ENCODE data around the gene DGKZ.

The DGKZ gene

DNA sequence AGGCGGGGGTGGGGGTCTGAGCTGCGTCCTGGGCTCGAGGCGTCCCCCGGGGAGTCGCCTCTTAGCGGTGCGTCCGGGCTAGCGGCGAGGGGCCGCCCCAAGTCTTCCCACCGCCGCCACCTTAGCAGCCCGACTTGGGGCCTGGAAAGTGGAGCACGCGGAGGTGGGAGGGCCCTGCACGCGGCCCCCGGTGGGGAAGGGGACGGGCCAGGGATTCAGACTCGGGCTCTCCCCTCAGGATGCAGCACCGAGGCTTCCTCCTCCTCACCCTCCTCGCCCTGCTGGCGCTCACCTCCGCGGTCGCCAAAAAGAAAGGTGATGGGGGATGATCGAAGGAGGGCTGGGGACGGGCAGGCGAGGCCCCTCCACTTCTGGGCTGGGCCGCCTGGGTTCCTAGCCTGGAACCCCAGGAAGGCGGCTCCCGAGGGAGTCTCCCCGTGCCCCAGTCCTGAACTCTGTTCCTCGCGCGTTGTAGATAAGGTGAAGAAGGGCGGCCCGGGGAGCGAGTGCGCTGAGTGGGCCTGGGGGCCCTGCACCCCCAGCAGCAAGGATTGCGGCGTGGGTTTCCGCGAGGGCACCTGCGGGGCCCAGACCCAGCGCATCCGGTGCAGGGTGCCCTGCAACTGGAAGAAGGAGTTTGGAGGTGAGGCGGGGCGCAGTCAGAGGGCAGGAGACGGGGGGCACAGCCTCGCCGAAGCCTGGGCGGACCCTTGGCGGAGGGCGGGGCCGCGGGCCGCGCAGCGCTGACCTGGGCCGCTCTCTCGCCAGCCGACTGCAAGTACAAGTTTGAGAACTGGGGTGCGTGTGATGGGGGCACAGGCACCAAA lies 34.8 kb downstream of the DGKZ start:
- DNase-seq, result no peak

DNA sequence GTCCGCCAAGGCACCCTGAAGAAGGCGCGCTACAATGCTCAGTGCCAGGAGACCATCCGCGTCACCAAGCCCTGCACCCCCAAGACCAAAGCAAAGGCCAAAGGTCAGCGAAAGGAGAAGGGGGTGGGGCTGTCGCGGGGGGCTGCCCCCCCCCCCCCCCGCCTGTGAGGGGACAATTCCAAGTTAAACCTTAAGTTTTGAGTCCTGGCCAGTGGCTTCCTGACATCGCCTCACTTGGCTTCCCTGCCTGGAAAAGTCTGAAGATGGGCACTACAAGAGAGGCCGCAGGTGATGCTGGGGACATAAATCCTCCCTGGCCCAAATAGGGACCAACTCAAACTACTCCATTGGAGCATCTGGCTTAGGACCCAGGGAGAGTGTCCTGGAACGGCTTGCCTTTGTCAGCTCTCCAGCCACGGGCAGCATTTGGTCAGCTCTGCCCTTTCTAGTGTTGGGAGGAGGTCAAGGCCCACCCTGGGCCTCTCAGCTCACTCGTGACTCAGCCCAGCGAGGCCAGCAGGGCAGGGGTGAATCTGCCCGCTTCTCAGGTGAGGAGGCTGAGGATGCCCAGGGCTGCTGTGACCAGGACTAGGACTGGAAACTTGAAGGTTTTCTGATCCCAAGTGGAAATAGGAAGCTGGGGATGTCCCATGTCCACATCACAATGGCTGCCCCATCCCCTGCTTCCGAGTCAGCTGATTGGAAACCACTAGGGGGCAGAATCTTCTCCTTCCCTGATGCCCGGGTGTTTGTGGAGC lies 35.6 kb downstream of the DGKZ start:
- DNase-seq, result no peak

DNA sequence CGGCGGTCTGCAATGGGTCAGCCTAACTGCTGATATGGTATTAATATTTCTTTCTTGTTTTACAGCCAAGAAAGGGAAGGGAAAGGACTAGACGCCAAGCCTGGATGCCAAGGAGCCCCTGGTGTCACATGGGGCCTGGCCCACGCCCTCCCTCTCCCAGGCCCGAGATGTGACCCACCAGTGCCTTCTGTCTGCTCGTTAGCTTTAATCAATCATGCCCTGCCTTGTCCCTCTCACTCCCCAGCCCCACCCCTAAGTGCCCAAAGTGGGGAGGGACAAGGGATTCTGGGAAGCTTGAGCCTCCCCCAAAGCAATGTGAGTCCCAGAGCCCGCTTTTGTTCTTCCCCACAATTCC lies 36.1 kb downstream of the DGKZ start:
- no peak for DNase-seq

DNA sequence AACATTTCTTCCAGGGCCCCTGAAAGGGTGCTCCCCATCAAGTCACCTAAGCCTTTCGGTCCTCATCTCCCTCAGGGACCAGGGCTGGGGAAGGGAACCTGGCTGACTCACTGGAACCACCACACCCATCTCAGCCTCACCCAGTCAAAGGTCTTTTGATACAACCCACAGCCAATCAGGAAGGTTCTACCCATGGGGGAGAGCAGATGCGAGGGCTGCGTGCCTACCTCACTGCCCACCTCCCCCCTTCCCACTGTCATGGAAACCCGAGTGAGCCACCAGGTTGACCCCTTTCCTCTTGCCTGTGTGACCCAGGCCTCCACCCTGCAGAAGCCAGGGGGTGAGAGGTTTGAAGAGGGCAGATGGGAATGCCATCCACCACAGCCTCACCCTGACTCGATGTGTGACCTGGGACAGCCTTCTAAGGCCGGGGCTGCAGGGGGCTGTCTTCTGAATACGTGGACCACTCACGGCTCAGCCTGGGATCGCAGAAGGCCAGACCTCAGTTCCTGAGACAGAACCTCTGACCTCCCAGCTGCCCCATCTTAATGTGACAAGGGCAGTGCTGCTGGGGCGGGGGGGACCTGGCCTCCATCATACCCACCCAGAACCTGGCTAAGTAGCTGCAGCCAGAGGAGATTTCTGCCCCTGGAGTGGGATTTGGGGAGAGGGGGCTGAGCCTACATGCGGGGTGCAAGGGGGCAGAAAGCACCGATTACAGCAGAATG lies 36.9 kb downstream of the DGKZ start:
- DNase-seq, result no peak

DNA sequence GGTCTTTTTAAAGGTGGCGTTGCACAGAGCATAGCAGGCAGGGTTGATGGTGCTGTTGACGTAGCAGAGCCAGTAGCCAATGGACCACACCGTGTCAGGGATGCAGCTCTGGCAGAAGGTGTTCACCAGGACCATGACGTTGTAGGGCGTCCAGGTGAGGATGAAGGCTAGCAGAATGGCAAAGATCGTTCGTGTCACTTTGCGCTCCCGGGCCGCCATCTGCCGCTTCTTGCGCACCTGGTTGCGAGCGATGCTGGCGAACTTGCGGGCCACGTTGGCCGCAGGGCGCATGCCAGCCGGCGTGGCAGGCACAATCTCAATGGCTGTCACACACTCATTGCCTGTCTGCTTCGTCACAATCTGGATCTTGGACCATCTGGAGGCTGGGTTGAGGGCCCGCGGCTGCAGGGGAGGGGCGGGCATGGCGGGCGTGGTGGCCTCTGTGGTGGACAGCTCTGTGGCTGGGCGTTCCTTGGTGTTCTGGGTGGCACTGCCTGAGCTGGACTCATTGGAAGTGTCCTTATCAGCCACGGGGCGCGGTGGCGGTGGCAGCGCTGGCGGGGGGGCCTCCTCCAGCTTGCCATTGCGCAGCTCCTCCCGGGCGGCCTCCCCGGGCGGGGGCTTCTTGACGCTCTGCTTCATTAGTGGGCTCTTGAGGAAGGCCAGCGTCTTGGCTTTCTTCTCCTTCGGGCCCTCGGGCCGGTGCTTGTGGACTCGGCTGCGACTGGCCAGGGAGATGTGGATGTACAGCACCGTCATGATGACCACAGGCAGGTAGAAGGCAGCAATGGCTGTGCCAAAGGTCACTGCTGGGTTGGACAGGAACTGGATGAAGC lies 38.1 kb downstream of the DGKZ start:
- no peak for DNase-seq

DNA sequence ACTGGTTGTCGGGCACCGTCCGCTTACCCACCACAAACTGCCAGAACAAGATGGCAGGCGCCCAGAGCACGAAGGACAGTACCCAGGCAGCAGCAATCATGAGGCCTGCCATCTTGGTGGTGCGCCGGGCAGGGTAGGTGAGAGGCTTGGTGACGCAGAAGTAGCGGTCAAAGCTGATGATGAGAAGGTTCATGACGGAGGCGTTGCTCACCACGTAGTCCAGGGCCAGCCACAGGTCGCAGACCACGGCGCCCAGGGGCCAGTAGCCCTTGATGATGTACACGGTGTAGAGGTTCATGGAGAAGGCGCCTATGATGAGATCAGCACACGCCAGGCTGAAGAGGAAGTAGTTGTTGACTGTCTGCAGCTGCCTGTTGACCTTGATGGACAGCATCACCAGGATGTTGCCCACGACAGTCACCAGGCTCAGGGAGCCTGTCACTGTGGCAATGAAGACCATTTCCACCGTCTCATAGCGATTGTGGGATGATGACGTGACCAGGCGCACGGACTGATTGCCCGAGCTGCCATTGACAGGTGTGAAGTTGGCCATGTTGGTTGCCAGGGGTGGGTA lies 38.8 kb downstream of the DGKZ start:
- no peak for DNase-seq

DNA sequence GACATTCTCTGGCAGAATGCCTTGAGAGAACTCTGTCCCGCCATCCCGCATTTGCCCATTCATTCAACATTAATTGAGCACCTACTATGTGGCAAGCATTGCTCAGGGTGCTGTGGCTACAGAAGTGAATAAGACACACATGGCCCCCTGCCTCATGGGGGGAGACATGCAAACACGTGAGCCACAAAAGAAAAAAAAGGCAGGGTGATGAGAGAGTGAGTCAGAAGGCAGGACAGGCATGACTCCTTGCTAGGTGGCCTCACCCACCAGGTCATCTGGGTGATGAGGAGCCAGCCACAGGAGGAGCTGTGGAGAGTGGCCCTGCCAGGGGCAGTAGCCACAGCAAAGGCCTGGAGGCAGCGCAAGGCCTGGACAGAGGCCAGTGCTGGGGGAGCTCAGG lies 39.4 kb downstream of the DGKZ start:
- DNase-seq, result no peak

DNA sequence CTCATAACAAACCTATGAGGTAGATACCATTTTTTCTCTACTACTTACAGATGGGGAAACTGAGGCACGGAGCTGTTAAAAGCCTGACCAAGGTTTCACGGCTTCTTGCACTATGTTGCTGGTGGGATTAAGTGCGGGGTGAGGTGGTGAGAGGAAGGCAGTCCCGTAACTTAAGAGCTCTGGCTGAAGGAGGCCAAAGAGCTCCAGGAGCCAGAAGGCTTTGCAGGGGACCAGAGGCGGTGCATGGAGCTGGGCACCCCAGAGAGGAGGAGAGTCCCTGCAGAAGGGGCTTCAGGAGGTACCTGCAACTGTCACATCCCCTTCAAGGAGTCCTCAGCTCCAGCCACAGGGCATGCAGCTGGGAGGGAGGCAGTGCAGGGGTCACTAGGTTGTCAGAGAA lies 40.2 kb downstream of the DGKZ start:
- no peak for DNase-seq

DNA sequence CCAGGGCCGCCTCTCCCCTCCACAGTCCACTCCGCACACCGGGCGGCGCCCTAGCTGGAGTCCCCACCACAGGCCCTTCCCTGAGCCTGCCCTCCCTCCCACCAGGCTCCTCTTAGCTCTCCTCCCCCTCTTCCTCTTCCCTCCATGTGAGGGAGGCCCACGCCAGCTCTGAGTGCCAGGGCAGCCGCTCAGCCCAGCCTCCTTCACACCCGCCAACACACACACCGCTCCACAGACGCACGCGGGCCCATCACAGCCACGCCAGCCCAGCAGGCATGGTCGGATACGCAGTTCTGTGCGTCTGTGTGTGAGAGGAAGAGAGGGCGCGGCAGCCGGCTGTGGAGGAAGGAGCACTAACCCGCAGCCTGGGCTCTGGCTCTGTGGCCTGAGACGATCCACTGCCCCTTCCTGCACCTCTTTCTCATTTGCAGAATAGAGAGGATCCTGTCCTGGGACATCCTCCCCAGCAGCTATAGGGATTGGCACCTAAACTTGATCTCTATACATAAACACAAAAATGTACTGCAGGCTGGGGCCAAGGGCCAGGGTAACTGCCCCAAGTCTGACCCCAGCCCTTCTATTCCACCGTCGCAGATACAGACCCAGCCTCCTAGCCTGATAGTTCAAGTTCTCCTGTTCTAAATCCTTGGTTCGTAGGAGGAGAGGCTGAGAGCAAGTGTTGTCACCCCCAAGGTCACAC lies 40.8 kb downstream of the DGKZ start:
- no peak for DNase-seq

DNA sequence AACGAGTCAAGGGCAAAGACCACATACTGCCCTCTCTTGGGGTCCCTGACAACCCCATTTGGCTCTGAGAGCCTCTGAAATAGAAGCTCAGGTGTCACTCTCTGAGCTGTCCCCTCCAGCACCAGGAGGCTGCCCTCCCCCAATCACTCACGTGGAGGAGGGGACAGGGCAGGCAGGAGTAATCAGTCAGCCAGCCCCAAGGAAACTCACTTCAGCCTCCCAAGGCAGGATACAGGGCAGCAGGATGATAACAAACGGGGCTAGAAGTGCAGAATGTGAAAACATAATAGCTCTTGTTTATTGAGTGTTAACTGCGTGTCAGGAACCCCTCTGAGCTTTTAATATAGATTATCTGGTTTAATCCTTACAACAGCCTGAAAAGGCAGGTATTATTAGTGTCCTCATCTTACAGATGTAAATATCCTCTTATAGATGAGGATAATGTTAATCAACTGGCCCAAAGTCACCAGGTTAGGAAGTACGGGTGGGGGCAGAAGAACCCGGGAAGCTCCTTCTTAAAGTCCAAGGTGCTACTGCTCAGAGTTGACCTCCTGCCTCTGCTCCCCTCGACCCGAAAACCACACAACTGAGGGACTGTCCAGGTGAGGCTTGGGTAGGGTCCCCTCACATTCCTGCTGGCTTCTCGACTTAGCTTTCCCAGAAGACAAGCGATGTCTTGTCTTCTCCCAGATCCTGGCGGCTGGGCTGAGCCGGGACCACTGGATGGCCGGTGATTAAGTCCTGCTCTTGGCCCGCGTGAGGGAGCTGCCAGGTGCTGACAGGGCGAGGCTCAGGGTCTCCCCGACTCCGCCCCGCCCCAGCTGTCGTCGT lies 41.6 kb downstream of the DGKZ start:
- no peak for DNase-seq

DNA sequence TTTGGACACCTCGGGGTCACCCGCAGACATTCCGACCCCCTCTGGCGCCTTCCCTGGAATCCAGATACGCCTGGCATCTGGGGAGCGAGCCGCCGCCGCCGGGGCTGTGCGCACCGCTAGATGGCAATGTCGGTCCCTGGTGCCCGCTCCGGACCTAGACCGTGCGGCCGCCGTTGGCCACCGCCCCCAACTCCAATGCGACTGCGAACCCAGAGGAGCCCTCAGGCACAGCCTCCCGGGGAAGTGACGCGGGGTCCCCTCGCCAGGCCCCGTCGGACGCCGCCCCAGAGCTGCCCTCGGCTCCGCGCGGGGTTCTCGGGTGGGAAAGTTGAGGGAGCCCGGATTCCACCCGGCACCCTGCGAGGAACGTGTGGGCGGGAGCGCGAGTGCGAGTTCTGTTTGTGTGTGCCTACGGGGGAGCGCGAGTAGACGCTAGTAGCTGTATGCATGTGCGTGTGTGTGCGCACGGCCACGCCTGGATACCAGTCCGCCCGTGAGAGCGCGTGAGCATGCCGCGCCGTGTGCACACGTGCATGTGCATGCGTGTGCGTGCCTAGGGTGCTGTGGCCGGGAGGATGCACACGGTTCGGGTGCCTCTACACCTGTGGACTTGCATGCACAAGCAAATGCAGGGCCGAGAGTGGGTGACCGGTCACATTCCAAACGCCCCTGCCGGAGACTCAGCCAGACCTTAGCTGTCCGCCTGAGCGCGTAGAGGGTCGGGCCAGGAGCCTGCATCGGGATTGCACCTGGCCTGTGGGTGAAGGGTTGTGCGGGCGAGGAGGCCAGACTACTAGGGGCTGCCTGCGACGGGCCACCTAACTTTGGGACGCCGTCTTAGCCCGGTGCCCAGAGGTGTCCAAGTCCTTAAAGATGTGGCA lies 42.4 kb downstream of the DGKZ start:
- no peak for DNase-seq

DNA sequence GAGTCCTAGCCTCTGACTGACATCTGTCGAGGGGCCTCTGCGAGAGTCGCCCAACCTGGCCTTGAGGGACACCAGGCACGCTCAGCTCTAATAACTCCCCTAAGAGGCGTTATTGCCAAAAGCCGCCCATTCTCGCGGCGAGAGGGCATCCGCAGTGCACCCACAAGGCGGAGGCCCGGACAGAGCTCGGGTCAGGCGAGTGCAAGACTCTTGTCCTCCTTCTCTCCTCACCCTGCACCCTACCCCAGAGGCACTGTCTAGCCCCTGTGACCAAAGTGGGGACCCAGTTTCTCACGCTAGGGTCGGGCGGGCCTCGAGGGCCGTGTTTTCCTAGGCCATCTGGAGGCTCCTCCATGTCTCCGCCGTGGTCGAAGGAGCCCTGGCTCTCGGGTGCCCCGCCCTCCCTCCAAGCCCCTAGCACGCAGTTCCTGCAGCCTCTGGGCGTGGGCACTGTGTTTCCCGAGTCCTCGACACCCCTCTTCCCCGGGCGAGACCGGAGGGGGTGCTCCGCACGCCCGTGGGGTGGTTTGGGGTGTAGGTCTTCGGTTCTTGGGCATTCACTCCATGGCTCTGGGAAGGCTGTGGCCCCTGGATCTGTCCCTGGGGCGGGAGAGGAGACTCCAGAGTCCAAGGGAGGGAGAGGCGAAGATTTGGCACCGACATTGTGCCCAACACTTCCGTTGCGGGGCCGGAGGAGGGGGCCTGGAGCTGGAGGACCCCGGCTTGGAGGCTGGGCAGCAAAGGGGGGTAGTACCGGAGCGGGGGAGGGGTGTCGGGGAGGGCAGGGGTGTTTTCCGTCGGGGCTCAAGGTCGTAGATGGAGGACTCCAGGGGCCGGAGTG lies 43.3 kb downstream of the DGKZ start:
- DNase-seq, result no peak

DNA sequence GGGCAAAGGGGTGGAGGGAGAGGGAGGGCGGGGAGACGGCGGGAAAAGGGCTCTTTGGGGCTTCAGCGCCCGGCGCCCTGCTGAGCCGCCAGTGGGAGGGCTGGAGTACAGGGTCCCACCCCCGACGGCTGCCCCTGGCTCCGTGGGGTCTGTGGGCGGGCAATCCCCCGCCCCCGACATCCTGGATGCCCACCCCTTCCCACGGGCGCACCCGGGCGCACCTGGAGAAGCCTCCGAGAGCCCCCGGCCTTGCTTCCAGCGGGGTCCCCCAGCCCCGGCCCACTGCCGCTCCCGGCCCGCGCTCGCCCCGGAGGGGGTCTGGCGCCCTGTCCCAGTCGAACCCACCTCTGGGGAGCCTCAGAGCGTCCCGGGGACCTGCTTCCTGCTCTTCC lies 43.9 kb downstream of the DGKZ start:
- no peak for DNase-seq

DNA sequence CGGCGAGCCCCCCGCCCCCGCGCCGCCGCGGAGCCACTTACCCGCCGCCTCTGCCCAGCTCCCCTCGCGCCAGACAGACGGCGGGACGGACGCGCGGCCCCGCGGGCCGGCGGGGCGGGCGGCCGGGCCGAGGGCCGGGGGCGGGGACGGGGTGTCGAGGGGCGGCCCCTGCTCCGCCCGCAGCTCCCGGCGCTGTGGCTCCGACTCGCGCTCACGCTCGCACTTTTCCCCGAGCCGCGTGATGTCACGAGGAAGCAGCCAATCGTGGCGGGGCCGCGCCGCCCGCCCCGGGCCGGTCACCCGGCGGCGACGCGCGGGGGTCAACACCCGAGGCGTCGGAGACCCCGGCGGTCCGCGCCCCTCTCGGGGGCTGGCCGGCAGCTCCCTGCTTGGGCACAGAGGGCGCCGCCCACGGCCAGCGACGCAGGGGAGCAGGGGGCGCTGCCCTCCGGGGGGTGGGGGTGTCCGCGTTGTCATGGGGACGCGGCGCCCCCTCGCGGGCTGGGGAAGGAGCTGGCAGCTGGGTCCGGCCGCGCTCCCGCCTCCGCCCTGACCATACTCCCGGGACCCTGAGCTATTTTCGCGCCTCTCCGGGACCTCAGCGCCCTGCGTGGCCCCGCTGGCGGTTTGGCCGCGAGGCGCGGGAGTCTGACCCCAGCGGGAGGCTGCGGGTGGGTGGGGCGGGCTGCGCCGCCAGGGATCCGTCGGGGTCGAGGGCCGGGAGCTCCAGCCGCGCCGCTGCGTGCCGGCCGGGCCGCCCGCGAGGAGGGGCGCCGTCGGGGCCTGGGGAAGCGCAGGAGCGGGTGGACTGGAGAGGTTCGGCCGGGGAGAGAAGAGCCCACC lies 44.5 kb downstream of the DGKZ start, which contains the start of gene CHRM4:
Gene CHRM4, minus strand, starts transcription at position 199 of the 843 bp plus-strand sequence. CDS start 5,219 bp downstream, outside the sequence.
- DNase-seq, result no peak

DNA sequence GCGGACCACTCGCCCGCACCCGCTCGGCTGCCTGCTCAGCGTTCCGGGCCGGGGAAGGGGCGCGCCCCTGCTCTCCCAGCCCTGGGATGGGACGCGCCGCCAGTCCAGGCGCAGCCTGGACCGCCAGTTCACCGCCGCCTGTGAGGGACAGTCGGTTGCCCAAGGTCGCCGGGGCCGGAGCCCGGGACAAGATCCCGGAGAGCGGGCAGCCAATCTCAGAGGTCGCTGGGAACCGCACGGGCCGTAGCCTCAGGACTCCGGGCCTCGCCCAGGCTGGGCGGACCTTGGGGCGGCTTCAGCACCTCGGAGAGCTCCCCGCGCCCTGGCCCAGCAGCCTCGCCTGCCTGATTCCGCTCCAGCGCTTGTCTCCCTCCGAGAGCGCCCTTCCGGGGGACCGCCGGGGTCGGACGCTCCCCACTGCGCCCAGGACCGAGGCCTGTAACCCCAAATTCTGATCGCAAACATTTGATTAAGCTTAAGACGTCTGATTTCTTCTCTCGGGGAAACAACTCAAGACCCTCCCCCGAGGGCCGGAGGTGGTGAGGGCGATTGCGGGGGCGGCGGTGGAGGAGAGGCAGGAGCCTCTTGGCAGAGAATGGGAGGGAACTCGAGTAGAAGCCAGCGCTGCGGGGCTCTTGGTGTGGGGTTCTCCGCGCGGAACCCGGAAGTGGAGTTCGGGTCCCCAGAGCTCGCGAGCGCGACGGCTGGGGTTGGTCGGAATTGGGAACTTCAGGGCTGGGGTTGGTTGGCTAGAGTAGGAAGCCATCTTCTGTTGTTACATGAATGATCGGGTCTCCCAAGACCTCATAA lies 45.4 kb downstream of the DGKZ start:
- no peak for DNase-seq

DNA sequence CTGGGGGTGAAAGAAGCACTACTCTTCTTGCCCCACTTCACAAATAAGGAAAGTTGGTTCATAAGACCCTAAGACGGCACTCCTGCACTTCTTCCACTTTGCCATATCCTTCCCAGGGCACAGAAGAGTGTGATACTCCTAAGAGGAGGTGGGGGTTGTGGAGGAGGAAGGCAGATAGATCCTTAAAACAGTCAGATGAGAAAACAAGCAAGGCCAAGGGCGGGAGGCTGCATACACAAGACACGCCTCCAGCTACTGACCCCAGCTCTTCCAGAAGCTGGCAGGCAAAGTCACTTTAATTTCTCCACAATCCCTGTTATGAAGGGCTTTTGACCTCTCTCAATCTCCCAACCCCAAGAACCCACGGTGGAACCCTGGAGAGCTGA lies 46.0 kb downstream of the DGKZ start:
- DNase-seq, result no peak

DNA sequence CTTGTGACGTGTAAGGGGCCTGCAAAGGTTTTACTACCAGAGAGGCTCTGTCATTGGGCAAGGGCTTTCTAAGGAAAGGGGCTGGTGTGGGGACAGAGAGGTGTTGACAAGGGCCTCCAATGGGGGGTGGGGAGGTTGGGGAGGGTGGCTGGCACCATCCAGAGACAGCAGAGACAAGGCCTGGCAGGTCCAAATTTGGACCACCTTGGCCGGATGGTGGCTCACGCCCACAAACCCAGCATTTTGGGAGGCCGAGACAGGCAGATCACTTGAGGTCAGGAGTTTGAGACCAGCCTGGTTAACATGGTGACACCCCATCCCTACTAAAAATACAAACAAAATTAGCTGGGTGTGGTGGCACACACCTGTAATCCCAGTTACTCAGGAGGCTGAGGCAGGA lies 46.5 kb downstream of the DGKZ start:
- DNase-seq, result no peak

All from NCI-H1417 treated with DMSO at 0.1 percent for 48 hours (cell line).